Loucy (cell line): ENCODE results near the gene COG3.

Source experiments
- H2AFZ ChIP-seq: fragments of 200-600 bp; sonication (generic); 2 replicates; pipeline ENCODE4 v1.6.0; 2016; ENCODE audit warnings: antibody characterized with exemption, mild to moderate bottlenecking, low read length, moderate library complexity
- H3F3A ChIP-seq: fragments of 200-600 bp; 2 replicates; pipeline ENCODE4 v1.6.0; 2016; ENCODE audit warnings: antibody characterized with exemption, low read depth, mild to moderate bottlenecking
- H3K27me3 ChIP-seq: fragments of 200-600 bp; sonication (generic); 2 replicates; pipeline ENCODE4 v1.6.1; 2014; ENCODE audit warnings: low read length, mild to moderate bottlenecking; ENCODE audit not compliant: insufficient read depth, poor library complexity, severe bottlenecking
- H3K36me3 ChIP-seq: fragments of 200-600 bp; sonication (generic); 2 replicates; pipeline ENCODE4 v1.6.1; 2016; ENCODE audit warnings: low read length; ENCODE audit not compliant: insufficient read depth
- H3K4me1 ChIP-seq: fragments of 200-600 bp; sonication (generic); 2 replicates; pipeline ENCODE4 v1.5.1; 2014; ENCODE audit warnings: low read length, mild to moderate bottlenecking; ENCODE audit not compliant: insufficient read depth, poor library complexity, severe bottlenecking
- H3K4me2 ChIP-seq: fragments of 200-600 bp; sonication (generic); 2 replicates; pipeline ENCODE4 v1.6.0; 2014; ENCODE audit warnings: antibody characterized with exemption, low read length, low read depth, mild to moderate bottlenecking; ENCODE audit not compliant: poor library complexity, severe bottlenecking
- H3K4me3 ChIP-seq: fragments of 200-600 bp; sonication (generic); 2 replicates; pipeline ENCODE4 v1.5.1; 2014; ENCODE audit warnings: low read length, mild to moderate bottlenecking, mixed read lengths; ENCODE audit not compliant: poor library complexity, severe bottlenecking
- H3K79me2 ChIP-seq: fragments of 200-600 bp; sonication (generic); 2 replicates; pipeline ENCODE4 v1.6.1; 2014; ENCODE audit warnings: low read length; ENCODE audit not compliant: insufficient read depth
- H3K9ac ChIP-seq: fragments of 200-600 bp; sonication (generic); 2 replicates; pipeline ENCODE4 v1.6.0; 2014; ENCODE audit warnings: mild to moderate bottlenecking, low read depth, low read length, moderate library complexity; ENCODE audit not compliant: poor library complexity, severe bottlenecking
- H3K9me2 ChIP-seq: fragments of 200-600 bp; sonication (generic); replicated peaks from 2 replicates; pipeline ENCODE4 v1.6.1; 2016; ENCODE audit warnings: low read depth, low read length, mixed read lengths
- H3K9me3 ChIP-seq: fragments of 200-600 bp; sonication (generic); 2 replicates; pipeline ENCODE4 v1.6.1; 2014; ENCODE audit warnings: mild to moderate bottlenecking, antibody characterized with exemption, low read length, low read depth; ENCODE audit not compliant: insufficient read depth
- H4K20me1 ChIP-seq: fragments of 200-600 bp; sonication (generic); 2 replicates; pipeline ENCODE4 v1.6.0; 2014; ENCODE audit warnings: antibody characterized with exemption, low read length, mild to moderate bottlenecking; ENCODE audit not compliant: insufficient read depth, poor library complexity, severe bottlenecking
- EZH2phosphoT487 ChIP-seq: fragments of 200-600 bp; IDR thresholded peaks from 2 replicates; pipeline ENCODE4 v1.6.1; 2018; ENCODE audit warnings: antibody characterized with exemption, mild to moderate bottlenecking, moderate library complexity, borderline replicate concordance
- TF ChIP-seq, protein P1 (sequence below): fragments of 200-600 bp; sonication (generic); conservative IDR thresholded peaks from 2 replicates; pipeline ENCODE4 v1.5.1; 2014; ENCODE audit warnings: mild to moderate bottlenecking, antibody characterized with exemption, low read length

COG3 gene

DNA sequence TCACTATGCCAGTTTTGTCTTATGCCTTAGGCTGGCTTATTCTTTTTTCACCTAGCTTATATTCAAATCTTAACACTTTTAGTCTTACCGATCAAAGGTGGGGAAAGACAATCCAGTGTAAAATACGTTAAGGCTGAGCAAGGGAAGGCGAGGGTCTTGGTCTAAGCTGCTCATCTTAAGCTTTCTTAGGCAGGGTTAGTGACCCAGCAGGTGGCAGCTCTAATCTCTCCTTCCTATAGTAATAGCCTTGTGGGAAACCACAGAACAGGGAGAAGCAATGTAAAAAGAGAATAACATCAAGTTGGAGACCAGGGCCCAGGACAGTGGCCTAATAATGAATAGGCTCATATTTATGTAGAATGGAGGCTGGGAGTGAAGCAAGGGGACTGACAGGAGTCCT, 45.9 kb downstream of the COG3 start:
- peaks cover 76% of the 10 kb centered on the region; the same call in 1 of the 2 replicates for H3K36me3 ChIP-seq
- H3K79me2 ChIP-seq, result no peaks in the 10 kb centered on the region
- H4K20me1 ChIP-seq, result no peaks in the 10 kb centered on the region
- no peaks in the 10 kb centered on the region for H3K4me1 ChIP-seq
- H3F3A ChIP-seq, result no peaks in the 10 kb centered on the region
- H3K4me2 ChIP-seq, result no peak overlapping the region
- H2AFZ ChIP-seq, result no peak overlapping the region
- H3K9me3 ChIP-seq, result no peaks in the 10 kb centered on the region
- no peaks in the 10 kb centered on the region for H3K27me3 ChIP-seq
- no peak overlapping the region for H3K4me3 ChIP-seq
- H3K9ac ChIP-seq, result no peak overlapping the region
- H3K9me2 ChIP-seq, result no peaks in the 10 kb centered on the region
- TF ChIP-seq, protein P1, sequence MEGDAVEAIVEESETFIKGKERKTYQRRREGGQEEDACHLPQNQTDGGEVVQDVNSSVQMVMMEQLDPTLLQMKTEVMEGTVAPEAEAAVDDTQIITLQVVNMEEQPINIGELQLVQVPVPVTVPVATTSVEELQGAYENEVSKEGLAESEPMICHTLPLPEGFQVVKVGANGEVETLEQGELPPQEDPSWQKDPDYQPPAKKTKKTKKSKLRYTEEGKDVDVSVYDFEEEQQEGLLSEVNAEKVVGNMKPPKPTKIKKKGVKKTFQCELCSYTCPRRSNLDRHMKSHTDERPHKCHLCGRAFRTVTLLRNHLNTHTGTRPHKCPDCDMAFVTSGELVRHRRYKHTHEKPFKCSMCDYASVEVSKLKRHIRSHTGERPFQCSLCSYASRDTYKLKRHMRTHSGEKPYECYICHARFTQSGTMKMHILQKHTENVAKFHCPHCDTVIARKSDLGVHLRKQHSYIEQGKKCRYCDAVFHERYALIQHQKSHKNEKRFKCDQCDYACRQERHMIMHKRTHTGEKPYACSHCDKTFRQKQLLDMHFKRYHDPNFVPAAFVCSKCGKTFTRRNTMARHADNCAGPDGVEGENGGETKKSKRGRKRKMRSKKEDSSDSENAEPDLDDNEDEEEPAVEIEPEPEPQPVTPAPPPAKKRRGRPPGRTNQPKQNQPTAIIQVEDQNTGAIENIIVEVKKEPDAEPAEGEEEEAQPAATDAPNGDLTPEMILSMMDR, result no peak
- no peak for TF ChIP-seq EZH2phosphoT487

DNA sequence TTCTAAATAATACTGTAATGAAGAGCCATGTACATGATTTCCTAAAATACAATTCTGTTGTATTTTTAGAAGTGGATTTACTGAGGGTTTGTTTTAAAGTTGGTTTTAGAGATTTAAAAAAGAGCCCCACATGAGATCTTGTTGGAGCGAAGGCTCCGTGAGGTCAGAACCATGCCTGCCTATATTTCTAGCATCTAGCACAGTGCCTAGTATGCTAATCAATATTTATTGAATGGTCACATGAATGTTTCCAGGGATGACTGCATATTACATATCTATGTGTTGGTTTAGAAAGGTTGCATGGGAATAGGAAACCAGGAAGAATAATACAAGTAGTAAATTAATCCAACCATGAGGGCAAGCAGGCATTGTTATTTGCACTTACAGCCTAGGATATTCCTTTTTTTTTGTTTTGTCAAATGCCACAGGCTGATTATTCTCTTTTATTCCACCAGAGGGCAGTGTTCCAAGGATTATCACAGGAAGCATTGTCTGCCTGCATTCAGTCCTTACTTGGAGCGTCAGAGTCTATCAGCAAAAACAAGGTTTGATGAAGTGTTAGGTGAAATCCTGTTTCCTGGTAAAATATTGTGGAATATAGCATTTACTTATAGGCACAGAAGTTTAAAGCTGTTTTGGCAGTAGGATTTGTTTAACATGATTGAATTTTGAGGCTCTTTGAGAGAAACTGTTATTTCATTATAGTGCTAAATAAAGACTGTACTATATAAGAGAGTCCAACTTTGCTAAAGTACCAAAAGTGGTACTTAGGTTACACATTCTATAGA, 46.8 kb downstream of the COG3 start:
- H3K4me1 ChIP-seq, result no peaks in the 10 kb centered on the region
- H3K9me2 ChIP-seq, result no peaks in the 10 kb centered on the region
- H3K9me3 ChIP-seq, result no peaks in the 10 kb centered on the region
- TF ChIP-seq, protein P1, result peak; percentile 92
- TF ChIP-seq EZH2phosphoT487, result no peak
- H3K27me3 ChIP-seq, result no peaks in the 10 kb centered on the region
- H3F3A ChIP-seq, result no peaks in the 10 kb centered on the region
- no peak overlapping the region for H2AFZ ChIP-seq
- no peak overlapping the region for H3K9ac ChIP-seq
- H3K79me2 ChIP-seq, result no peaks in the 10 kb centered on the region
- no peak overlapping the region for H3K4me2 ChIP-seq
- H3K36me3 ChIP-seq, result peaks cover 76% of the 10 kb centered on the region; the same call in 1 of the 2 replicates
- H4K20me1 ChIP-seq, result no peaks in the 10 kb centered on the region
- no peak overlapping the region for H3K4me3 ChIP-seq

DNA sequence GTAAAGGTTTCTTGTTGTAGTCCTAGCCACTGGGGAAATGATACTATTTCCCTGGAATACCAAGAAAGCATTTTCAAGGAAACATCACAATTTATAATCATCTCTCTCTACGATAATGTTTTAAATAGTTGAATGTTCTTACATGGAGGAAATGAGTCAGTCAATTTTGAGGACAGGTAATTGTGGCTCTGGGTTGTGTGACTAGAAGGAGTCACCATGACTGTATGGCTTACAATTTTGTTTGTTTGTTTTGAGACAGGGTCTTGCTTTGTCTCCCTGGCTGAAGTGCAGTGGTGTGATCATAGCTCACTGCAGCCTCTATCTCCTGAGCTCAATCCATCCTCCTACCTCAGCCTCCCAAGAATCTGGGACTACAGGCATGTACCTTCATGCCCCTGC, 47.4 kb downstream of the COG3 start:
- H2AFZ ChIP-seq, result no peak overlapping the region
- H4K20me1 ChIP-seq, result no peaks in the 10 kb centered on the region
- no peak overlapping the region for H3K4me3 ChIP-seq
- H3K36me3 ChIP-seq, result peaks cover 77% of the 10 kb centered on the region; the same call in 1 of the 2 replicates
- H3K4me1 ChIP-seq, result no peaks in the 10 kb centered on the region
- no peak for TF ChIP-seq EZH2phosphoT487
- TF ChIP-seq, protein P1, result no peak
- H3K9me2 ChIP-seq, result no peaks in the 10 kb centered on the region
- no peak overlapping the region for H3K4me2 ChIP-seq
- no peaks in the 10 kb centered on the region for H3K79me2 ChIP-seq
- no peaks in the 10 kb centered on the region for H3K27me3 ChIP-seq
- no peaks in the 10 kb centered on the region for H3K9me3 ChIP-seq
- no peak overlapping the region for H3K9ac ChIP-seq
- H3F3A ChIP-seq, result no peaks in the 10 kb centered on the region
